Thyroid gland (tissue), 4 donors: ENCODE measurements around the gene GNG12.

Experiments used
- POLR2A ChIP-seq, 2 donors: fragments of 450-650 bp; IDR thresholded peaks; one replicate each; pipeline ENCODE4 v1.6.1; 2017; ENCODE audit warnings: antibody characterized with exemption in 2 of 2, mild to moderate bottlenecking in 2 of 2, moderate library complexity in 1 of 2
- TF ChIP-seq, protein P1 (sequence below), 6 experiments: fragments of 200-600 bp in 3 of 6; fragments of 450-650 bp in 3 of 6; sonication (generic) in 3 of 6; IDR thresholded peaks; one replicate each; pipeline ENCODE4 v1.5.1; 2016 to 2019; ENCODE audit warnings: antibody characterized with exemption in 6 of 6, mild to moderate bottlenecking in 2 of 6, inconsistent platforms in 1 of 6, moderate library complexity in 1 of 6

DNA sequence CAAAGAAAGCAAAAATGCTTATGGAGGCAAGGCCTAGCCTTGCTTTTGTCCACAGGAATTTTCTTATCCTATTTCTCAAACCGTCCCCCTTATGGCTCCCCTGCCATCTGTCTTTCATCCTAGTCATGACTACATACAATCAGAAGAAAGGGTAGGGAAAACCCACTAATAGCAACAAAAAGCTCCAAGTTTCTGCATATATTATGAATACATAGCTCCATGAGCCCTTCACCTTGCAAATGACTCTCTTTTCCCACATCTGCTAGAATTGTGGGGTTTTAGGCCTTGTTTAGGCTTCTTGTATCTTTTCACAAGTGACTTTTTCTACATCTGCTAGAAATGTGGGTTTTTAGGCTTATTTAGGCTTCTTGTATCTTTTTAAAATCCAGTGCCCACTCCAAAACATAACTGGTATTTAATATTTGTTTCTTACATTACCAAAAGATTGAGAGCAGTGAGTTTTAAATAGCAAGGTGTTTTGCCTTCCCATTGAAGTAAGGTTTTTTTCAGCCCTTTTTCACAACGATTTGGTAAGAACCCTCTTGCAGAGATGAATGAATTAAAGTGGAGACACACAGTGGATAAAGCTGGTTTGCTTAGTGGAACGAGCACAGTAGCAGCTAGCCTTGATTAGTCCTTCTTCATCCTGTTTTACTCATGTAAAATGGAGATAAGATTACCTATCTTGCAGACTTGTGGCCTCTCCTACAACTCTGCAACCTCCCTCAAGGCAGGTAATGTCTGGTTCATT, 143.8 kb downstream of the GNG12 start:
- TF ChIP-seq, protein P1, sequence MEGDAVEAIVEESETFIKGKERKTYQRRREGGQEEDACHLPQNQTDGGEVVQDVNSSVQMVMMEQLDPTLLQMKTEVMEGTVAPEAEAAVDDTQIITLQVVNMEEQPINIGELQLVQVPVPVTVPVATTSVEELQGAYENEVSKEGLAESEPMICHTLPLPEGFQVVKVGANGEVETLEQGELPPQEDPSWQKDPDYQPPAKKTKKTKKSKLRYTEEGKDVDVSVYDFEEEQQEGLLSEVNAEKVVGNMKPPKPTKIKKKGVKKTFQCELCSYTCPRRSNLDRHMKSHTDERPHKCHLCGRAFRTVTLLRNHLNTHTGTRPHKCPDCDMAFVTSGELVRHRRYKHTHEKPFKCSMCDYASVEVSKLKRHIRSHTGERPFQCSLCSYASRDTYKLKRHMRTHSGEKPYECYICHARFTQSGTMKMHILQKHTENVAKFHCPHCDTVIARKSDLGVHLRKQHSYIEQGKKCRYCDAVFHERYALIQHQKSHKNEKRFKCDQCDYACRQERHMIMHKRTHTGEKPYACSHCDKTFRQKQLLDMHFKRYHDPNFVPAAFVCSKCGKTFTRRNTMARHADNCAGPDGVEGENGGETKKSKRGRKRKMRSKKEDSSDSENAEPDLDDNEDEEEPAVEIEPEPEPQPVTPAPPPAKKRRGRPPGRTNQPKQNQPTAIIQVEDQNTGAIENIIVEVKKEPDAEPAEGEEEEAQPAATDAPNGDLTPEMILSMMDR (IDR thresholded peaks at IDR 0.05): no peak
- no peak for TF ChIP-seq POLR2A (IDR thresholded peaks at IDR 0.05)
